Keratinocyte (primary cell): Measurements from ENCODE around the gene FNDC3A. TPM values are rescaled to one million over a fixed set of nuclear protein-coding genes. Genes with fewer than 3 reads are reported as not detected.

Experiments
- DNase-seq: peaks from one replicate; pipeline ENCODE4 v3.0.0-alpha.2; 2011; ENCODE audit warnings: low read depth, missing footprints, low spot score
- FAIRE-seq: peaks from 2 replicates; lab custom pipeline; 2011; peaks lifted over from hg19 to GRCh38; lab: Jason Lieb, UNC
- H2AFZ ChIP-seq: 2 replicates; pipeline ENCODE4 v1.6.0; 2012; ENCODE audit warnings: low read length, control low read depth, inconsistent platforms; ENCODE audit not compliant: control insufficient read depth
- H3K27ac ChIP-seq: 2 replicates; pipeline ENCODE4 v1.5.1; 2011; ENCODE audit warnings: low read length; ENCODE audit not compliant: control insufficient read depth, insufficient read depth
- H3K27me3 ChIP-seq: 3 replicates; pipeline ENCODE4 v1.6.0; 2011; ENCODE audit warnings: low read length; ENCODE audit not compliant: control insufficient read depth, insufficient read depth; ENCODE audit errors: extremely low read depth
- H3K36me3 ChIP-seq, 2 experiments: 2 replicates in 1 of 2; 3 replicates in 1 of 2; pipeline ENCODE4 v1.5.1; 2011; ENCODE audit warnings: low read length in 2 of 2, mild to moderate bottlenecking in 1 of 2; ENCODE audit not compliant: control insufficient read depth in 2 of 2, insufficient read depth in 2 of 2; ENCODE audit errors: extremely low read depth in 1 of 2
- H3K4me1 ChIP-seq: 3 replicates; pipeline ENCODE4 v1.5.1; 2011; ENCODE audit warnings: low read length; ENCODE audit not compliant: control insufficient read depth, insufficient read depth; ENCODE audit errors: extremely low read depth
- H3K4me2 ChIP-seq: 3 replicates; pipeline ENCODE4 v1.6.0; 2011; ENCODE audit warnings: low read depth, low read length; ENCODE audit not compliant: control insufficient read depth, insufficient read depth; ENCODE audit errors: extremely low read depth
- H3K4me3 ChIP-seq, 3 experiments: fragments of 200-600 bp in 1 of 3; sonication (generic) in 1 of 3; 2 replicates in 2 of 3; 3 replicates in 1 of 3; pipeline ENCODE4 v1.5.1; 2011 to 2016; ENCODE audit warnings: low read length in 3 of 3, mild to moderate bottlenecking in 3 of 3, control low read depth in 2 of 3, inconsistent platforms in 1 of 3, low read depth in 1 of 3, mixed read lengths in 1 of 3, mixed run types in 1 of 3, moderate library complexity in 1 of 3; ENCODE audit not compliant: control insufficient read depth in 2 of 3, insufficient read depth in 2 of 3; ENCODE audit errors: extremely low read depth in 1 of 3
- H3K79me2 ChIP-seq: 2 replicates; pipeline ENCODE4 v1.6.0; 2012; ENCODE audit warnings: low read length; ENCODE audit not compliant: control insufficient read depth, insufficient read depth
- H3K9ac ChIP-seq: 3 replicates; pipeline ENCODE4 v1.6.0; 2011; ENCODE audit warnings: low read length; ENCODE audit not compliant: control insufficient read depth, insufficient read depth; ENCODE audit errors: extremely low read depth
- H3K9me1 ChIP-seq: 3 replicates; pipeline ENCODE4 v1.6.0; 2011; ENCODE audit warnings: low read length; ENCODE audit not compliant: control insufficient read depth, insufficient read depth; ENCODE audit errors: extremely low read depth
- H3K9me3 ChIP-seq: 2 replicates; pipeline ENCODE4 v1.5.1; 2012; ENCODE audit warnings: low read depth, low read length; ENCODE audit not compliant: control insufficient read depth
- H4K20me1 ChIP-seq: 3 replicates; pipeline ENCODE4 v1.6.0; 2011; ENCODE audit warnings: low read length; ENCODE audit not compliant: control insufficient read depth, insufficient read depth; ENCODE audit errors: extremely low read depth
- CTCF ChIP-seq, 3 experiments: IDR thresholded peaks in 1 of 3; conservative IDR thresholded peaks in 1 of 3; optimal IDR thresholded peaks in 1 of 3; 2 replicates in 2 of 3; 3 replicates in 1 of 3; pipeline versions ENCODE3 to v1.5.1; 2011; ENCODE audit warnings: low read length in 3 of 3, mild to moderate bottlenecking in 3 of 3, moderate library complexity in 2 of 3, control low read depth in 1 of 3, inconsistent platforms in 1 of 3; ENCODE audit not compliant: insufficient read depth in 2 of 3; ENCODE audit errors: extremely low read depth in 1 of 3
- EZH2 ChIP-seq: IDR thresholded peaks from one replicate; pipeline ENCODE4 v1.6.1; 2012; ENCODE audit warnings: inconsistent platforms, mild to moderate bottlenecking, low read length, moderate library complexity
- dilution Hi-C: fragments of 300-500 bp; cut with MboI; formaldehyde crosslinking; loops from one replicate; pipeline ENCODE4 v1.7.0; 2020; ENCODE audit warnings: low sequenced_read_pairs; ENCODE audit not compliant: extremely low pct_ligation_motif_present
- polyA plus RNA-seq, 5 experiments: library from polyadenylated mRNA; depleted of rRNA in 3 of 5; stranded (reverse) in 3 of 5; stranded (forward) in 1 of 5; unstranded in 1 of 5; fragments of >200 nt; gene quantifications; 1 replicate in 1 of 5; 2 replicates in 3 of 5; 3 replicates in 1 of 5; pipeline versions ENCODE4 v1.2.1 to v1.2.3, GENCODE V29; 2011 to 2012; ENCODE audit warnings: missing spikeins in 2 of 5, low read depth in 1 of 5, low replicate concordance in 1 of 5

Gene FNDC3A
- polyA plus RNA-seq, 1 donor (not counting 4 experiments of a cell fraction or from before 2014, with no cell fraction given): 28.4 TPM

GRCh38 chr13:49021953-49022352, 46.2 kb downstream of the FNDC3A start:
- H3K9ac ChIP-seq: no peak overlapping the region
- H3K9me1 ChIP-seq: no peaks in the 10 kb centered on the region
- dilution Hi-C loops: no loop called here

GRCh38 chr13:49022472-49023144, 46.9 kb downstream of the FNDC3A start:
- H4K20me1 ChIP-seq: no peaks in the 10 kb centered on the region
- H3K27me3 ChIP-seq: no peaks in the 10 kb centered on the region
- TF ChIP-seq CTCF (optimal IDR thresholded peaks at IDR 0.05 in 1 of 3, IDR thresholded peaks at IDR 0.05 in 1 of 3, conservative IDR thresholded peaks at IDR 0.05 in 1 of 3; ENCODE audit: extremely low read depth in 1 of 3, insufficient read depth in 2 of 3, low read length in 3 of 3): no peak
- no peak for TF ChIP-seq EZH2
- no peak overlapping the region for H3K9ac ChIP-seq
- no peak overlapping the region for H3K4me3 ChIP-seq
- peaks cover 32% of the 10 kb centered on the region for H3K4me1 ChIP-seq
- no peaks in the 10 kb centered on the region for H3K36me3 ChIP-seq
- DNase-seq (no peak), FAIRE-seq (peak; percentile 43)
- peaks cover 5% of the 10 kb centered on the region for H3K9me3 ChIP-seq
- H3K27ac ChIP-seq: peak overlapping the region; percentile 55
- peak overlapping the region; percentile 68 for H3K4me2 ChIP-seq
- dilution Hi-C loops: no loop called here
- H3K79me2 ChIP-seq: no peaks in the 10 kb centered on the region
- H2AFZ ChIP-seq: no peak overlapping the region
- no peaks in the 10 kb centered on the region for H3K9me1 ChIP-seq

More at GRCh38 chr13:49021953-49022352, 46.2 kb downstream of the FNDC3A start:
- H3K4me3 ChIP-seq: no peak overlapping the region
- H3K9me3 ChIP-seq: peaks cover 5% of the 10 kb centered on the region
- no peaks in the 10 kb centered on the region for H4K20me1 ChIP-seq
- H3K4me2 ChIP-seq: peak overlapping the region; percentile 68
- TF ChIP-seq EZH2 (no peak), CTCF (optimal IDR thresholded peaks at IDR 0.05 in 1 of 3, IDR thresholded peaks at IDR 0.05 in 1 of 3, conservative IDR thresholded peaks at IDR 0.05 in 1 of 3; ENCODE audit: extremely low read depth in 1 of 3, insufficient read depth in 2 of 3, low read length in 3 of 3) (no peak)
- H2AFZ ChIP-seq: no peak overlapping the region
- no peaks in the 10 kb centered on the region for H3K79me2 ChIP-seq
- FAIRE-seq (no peak), DNase-seq (no peak)
- H3K4me1 ChIP-seq: peaks cover 32% of the 10 kb centered on the region
- no peaks in the 10 kb centered on the region for H3K36me3 ChIP-seq
- peak overlapping the region; percentile 55 for H3K27ac ChIP-seq
- H3K27me3 ChIP-seq: no peaks in the 10 kb centered on the region
